Panc1 (cell line): ENCODE data around the gene SNX10. TPM values are rescaled to one million over a fixed set of nuclear protein-coding genes. Genes with fewer than 3 reads are reported as not detected.

Experiments used
- ATAC-seq: fragments of 200-7000 bp; cut with Tn5 transposase; 2 replicates; pipeline ENCODE4 v1.9.1; 2020; ENCODE audit warnings: mild to moderate bottlenecking, moderate library complexity
- BruUV-seq: library from RNA; stranded (reverse); fragments of 400-500 nt; replicated peaks from 2 replicates; lab custom pipeline; 2021; lab: Mats Ljungman, UMichigan
- CTCF ChIA-PET: fragments of 300-600 bp; sonication (Branson Sonifier 250); formaldehyde crosslinking; loops from one replicate; lab custom pipeline; 2022; ENCODE audit warnings: antibody characterized with exemption; lab: Charles Lee
- POLR2A ChIA-PET: fragments of 300-600 bp; sonication (Branson Sonifier 250); formaldehyde crosslinking; loops from one replicate; lab custom pipeline; 2022; ENCODE audit warnings: antibody characterized with exemption; lab: Charles Lee
- DNase-seq: peaks from one replicate; pipeline ENCODE4 v3.0.0-alpha.2; 2010; ENCODE audit warnings: low read depth, low spot score
- H3K27ac ChIP-seq: 2 replicates; pipeline ENCODE4 v1.5.1; 2011; ENCODE audit warnings: mild to moderate bottlenecking, low read length, inconsistent platforms
- H3K27me3 ChIP-seq: fragments of 200-500 bp; sonication (Bioruptor generic); 2 replicates; pipeline ENCODE4 v1.6.0; 2014; ENCODE audit warnings: low read length, inconsistent platforms; ENCODE audit not compliant: control insufficient read depth, insufficient read depth
- H3K36me3 ChIP-seq: fragments of 200-500 bp; sonication (Bioruptor generic); 2 replicates; pipeline ENCODE4 v1.5.1; 2014; ENCODE audit warnings: inconsistent platforms, mild to moderate bottlenecking, low read length, moderate library complexity; ENCODE audit not compliant: control insufficient read depth, insufficient read depth
- H3K4me1 ChIP-seq: 2 replicates; pipeline ENCODE4 v1.5.1; 2011; ENCODE audit warnings: inconsistent platforms, mild to moderate bottlenecking, low read length, moderate library complexity; ENCODE audit not compliant: control insufficient read depth, insufficient read depth
- H3K4me3 ChIP-seq, 2 experiments: 2 replicates each; pipeline ENCODE4 v1.5.1; 2011 to 2012; ENCODE audit warnings: low read depth in 2 of 2, low read length in 2 of 2, mild to moderate bottlenecking in 2 of 2, inconsistent platforms in 1 of 2, moderate library complexity in 1 of 2
- H3K9me3 ChIP-seq: fragments of 200-500 bp; sonication (Bioruptor generic); 2 replicates; pipeline ENCODE4 v1.5.1; 2014; ENCODE audit warnings: low read depth, mild to moderate bottlenecking, inconsistent platforms, low read length, moderate library complexity; ENCODE audit not compliant: control insufficient read depth, insufficient read depth
- POLR2AphosphoS5 ChIP-seq: IDR thresholded peaks from 2 replicates; pipeline ENCODE4 v1.6.1; 2012; ENCODE audit warnings: mild to moderate bottlenecking, low read depth, low read length, moderate library complexity
- REST ChIP-seq, 2 experiments: IDR thresholded peaks; 2 replicates each; pipeline ENCODE4 v1.6.1; 2011 to 2012; ENCODE audit warnings: low read depth in 2 of 2, control low read depth in 1 of 2, low read length in 1 of 2, mild to moderate bottlenecking in 1 of 2, moderate library complexity in 1 of 2; ENCODE audit not compliant: insufficient read depth in 1 of 2
- SIN3A ChIP-seq: IDR thresholded peaks from 2 replicates; pipeline ENCODE4 v1.6.1; 2012; ENCODE audit warnings: low read depth, mild to moderate bottlenecking, low read length, moderate library complexity, borderline replicate concordance; ENCODE audit not compliant: insufficient read depth
- TCF7L2 ChIP-seq: IDR thresholded peaks from 2 replicates; pipeline ENCODE4 v1.6.1; 2011; ENCODE audit warnings: mild to moderate bottlenecking, low read depth, low read length, inconsistent platforms
- in situ Hi-C: cut with HindIII; loops from 2 replicates; pipeline ENCODE4 v1.10.0; 2016; ENCODE audit warnings: low sequenced_read_pairs, low pct_unique_long_range_greater_than_20kb
- intact Hi-C: fragments of 100-400 bp; cut with micrococcal nuclease; formaldehyde crosslinking; loops from one replicate; pipeline ENCODE4 v1.10.0; 2022; ENCODE audit not compliant: unreplicated experiment
- total RNA-seq: library from RNA; stranded (reverse); gene quantifications from one replicate; pipeline ENCODE4 v1.2.1, GENCODE V29; 2021; ENCODE audit not compliant: unreplicated experiment
- TF ChIP-seq, protein P1 (sequence below): fragments of 450-650 bp; IDR thresholded peaks from 2 replicates; pipeline ENCODE4 v1.5.1; 2017; ENCODE audit warnings: mild to moderate bottlenecking

Gene SNX10
- total RNA-seq, 1 experiment from 2014 or later = 21.8 TPM

DNA sequence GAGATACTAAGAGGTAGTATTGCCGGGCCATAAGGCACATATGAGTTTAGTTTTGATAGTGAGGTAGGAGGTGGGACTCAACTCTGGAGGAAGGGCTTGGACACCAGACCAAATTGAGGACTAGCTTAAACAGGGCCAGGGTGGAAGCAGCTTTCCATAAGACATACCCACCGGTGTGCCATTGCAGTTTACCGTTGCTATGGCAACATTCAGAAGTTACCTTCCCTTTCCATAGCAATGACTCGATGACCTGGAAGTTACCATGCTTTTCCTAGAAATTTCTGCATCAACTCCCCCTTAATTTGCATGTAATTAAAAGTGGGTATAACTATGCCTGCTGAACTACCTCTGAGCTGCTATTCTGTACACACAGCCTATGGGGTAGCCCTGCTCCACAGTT, 10.9 kb upstream of the SNX10 start:
- intact Hi-C loops = loop anchor here (10.0 kb wide), 1 partner anchor 96 kb away; no protein-coding TSS in a partner anchor
- Histone ChIP-seq H3K27ac (no peak overlapping the region), H3K36me3 (no peaks in the 10 kb centered on the region), H3K9me3 (no peaks in the 10 kb centered on the region), H3K4me1 (0 out of 2 replicates have a peak, but pooled peaks cover 3% of the 10 kb centered on the region), H3K4me3 (no peak overlapping the region), H3K27me3 (no peaks in the 10 kb centered on the region)
- CTCF ChIA-PET = no interaction called here
- in situ Hi-C loops = no loop called here
- POLR2A ChIA-PET = no interaction called here
- BruUV-seq = no TSS peak
- DNase-seq (no peak), ATAC-seq (no peak)
- no peak for TF ChIP-seq SIN3A
- no peak for TF ChIP-seq POLR2AphosphoS5
- TF ChIP-seq TCF7L2 = no peak
- TF ChIP-seq, protein P1, sequence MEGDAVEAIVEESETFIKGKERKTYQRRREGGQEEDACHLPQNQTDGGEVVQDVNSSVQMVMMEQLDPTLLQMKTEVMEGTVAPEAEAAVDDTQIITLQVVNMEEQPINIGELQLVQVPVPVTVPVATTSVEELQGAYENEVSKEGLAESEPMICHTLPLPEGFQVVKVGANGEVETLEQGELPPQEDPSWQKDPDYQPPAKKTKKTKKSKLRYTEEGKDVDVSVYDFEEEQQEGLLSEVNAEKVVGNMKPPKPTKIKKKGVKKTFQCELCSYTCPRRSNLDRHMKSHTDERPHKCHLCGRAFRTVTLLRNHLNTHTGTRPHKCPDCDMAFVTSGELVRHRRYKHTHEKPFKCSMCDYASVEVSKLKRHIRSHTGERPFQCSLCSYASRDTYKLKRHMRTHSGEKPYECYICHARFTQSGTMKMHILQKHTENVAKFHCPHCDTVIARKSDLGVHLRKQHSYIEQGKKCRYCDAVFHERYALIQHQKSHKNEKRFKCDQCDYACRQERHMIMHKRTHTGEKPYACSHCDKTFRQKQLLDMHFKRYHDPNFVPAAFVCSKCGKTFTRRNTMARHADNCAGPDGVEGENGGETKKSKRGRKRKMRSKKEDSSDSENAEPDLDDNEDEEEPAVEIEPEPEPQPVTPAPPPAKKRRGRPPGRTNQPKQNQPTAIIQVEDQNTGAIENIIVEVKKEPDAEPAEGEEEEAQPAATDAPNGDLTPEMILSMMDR = no peak
- no peak for TF ChIP-seq REST (IDR thresholded peaks at IDR 0.05; ENCODE audit: insufficient read depth in 1 of 2, low read depth in 2 of 2, low read length in 1 of 2)

- H3K36me3 ChIP-seq = no peaks in the 10 kb centered on the region
- no peak overlapping the region for H3K27ac ChIP-seq
- POLR2A ChIA-PET = interaction anchor here (0.8 kb wide), 1 partner anchor 97 kb away, joined by 3 read pairs; no protein-coding TSS in a partner anchor
- H3K9me3 ChIP-seq = no peaks in the 10 kb centered on the region
- intact Hi-C loops (loop anchor here (10.0 kb wide), 1 partner anchor 100 kb away; no protein-coding TSS in a partner anchor), in situ Hi-C loops (no loop called here)
- BruUV-seq = no TSS peak
- TF ChIP-seq, protein P1 = no peak
- TF ChIP-seq TCF7L2 = no peak
- no peak for TF ChIP-seq REST (IDR thresholded peaks at IDR 0.05; ENCODE audit: insufficient read depth in 1 of 2, low read depth in 2 of 2, low read length in 1 of 2)
- no peak for TF ChIP-seq POLR2AphosphoS5
- no peak for TF ChIP-seq SIN3A
- ATAC-seq (0 out of 2 replicates have a peak, but pooled peaks have one; percentile 58), DNase-seq (no peak)
- no peaks in the 10 kb centered on the region for H3K27me3 ChIP-seq
- CTCF ChIA-PET = interaction anchor here (0.6 to 2.1 kb wide), 4 partner anchors 74 to 665 kb away, joined by 4 to 9 read pairs (median 6); no protein-coding TSS in a partner anchor
- no peaks in the 10 kb centered on the region for H3K4me1 ChIP-seq
- no peak overlapping the region for H3K4me3 ChIP-seq
Measured at GRCh38 chr7:26284477-26284876, 7.2 kb upstream of the SNX10 start.
